RCC 7860 (cell line): Measurements from ENCODE around the gene MON1A.
"Not testable (repeated sequence)": the region's sequence is repeated elsewhere in the genome, so short reads cannot be mapped to it uniquely, and the experiment has no call there.

Source experiments
- DNase-seq: peaks from one replicate; pipeline ENCODE4 v3.0.0-alpha.2; 2015; ENCODE audit warnings: low spot score
- FAIRE-seq: peaks from 2 replicates; lab custom pipeline; 2012; peaks lifted over from hg19 to GRCh38; lab: Jason Lieb, UNC

Gene MON1A

GRCh38 chr3:49929291-49930167 is at the start of gene MON1A:
Gene MON1A (minus strand): TSS chr3:49929811. CDS start chr3:49913346, 16,465 bp downstream.
- FAIRE-seq (no peak), DNase-seq (peak; percentile 70)

- FAIRE-seq (no peak), DNase-seq (no peak)
Measured at GRCh38 chr3:49976942-49977341, 47.3 kb upstream of the MON1A start.

- DNase-seq (no peak), FAIRE-seq (no peak)
Measured at GRCh38 chr3:49972656-49973055, 43.0 kb upstream of the MON1A start.

- FAIRE-seq: no peak
- no peak for DNase-seq
Measured at GRCh38 chr3:49968346-49968745, 38.7 kb upstream of the MON1A start.

- FAIRE-seq (no peak), DNase-seq (no peak)
Measured at GRCh38 chr3:49967291-49967690, 37.7 kb upstream of the MON1A start.

GRCh38 chr3:49966233-49966942 is 36.8 kb upstream of the MON1A start:
- peak; percentile 20 for DNase-seq
- no peak for FAIRE-seq

GRCh38 chr3:49955636-49956035 is 26.0 kb upstream of the MON1A start:
- DNase-seq (no peak), FAIRE-seq (no peak)

- DNase-seq: no peak
- no peak for FAIRE-seq
Measured at GRCh38 chr3:49952924-49953323, 23.3 kb upstream of the MON1A start.

GRCh38 chr3:49942651-49943050 is 13.0 kb upstream of the MON1A start:
- DNase-seq: no peak
- FAIRE-seq: no peak

GRCh38 chr3:49940667-49941249 is 11.1 kb upstream of the MON1A start:
- no peak for DNase-seq
- FAIRE-seq: no peak

- FAIRE-seq: peak; percentile 78
- DNase-seq: peak; percentile 91
Measured at GRCh38 chr3:49939858-49940666, 10.5 kb upstream of the MON1A start, which contains the start of gene RBM6. Gene RBM6 (plus strand): TSS chr3:49940150. CDS start chr3:49962642, 22,492 bp downstream.

- no peak for FAIRE-seq
- DNase-seq: no peak
Measured at GRCh38 chr3:49937090-49937489, 7.5 kb upstream of the MON1A start.

- FAIRE-seq, DNase-seq: not testable (repeated sequence)
Measured at GRCh38 chr3:49932281-49932680, 2.7 kb upstream of the MON1A start.

GRCh38 chr3:49930922-49931321 is 1.3 kb upstream of the MON1A start:
- DNase-seq (peak; percentile 9), FAIRE-seq (no peak)

GRCh38 chr3:49930168-49930690 is 618 bp upstream of the MON1A start:
- no peak for DNase-seq
- FAIRE-seq: no peak

- FAIRE-seq: no peak
- DNase-seq: no peak
Measured at GRCh38 chr3:49928481-49929017, 1.1 kb downstream of the MON1A start.

- DNase-seq: no peak
- FAIRE-seq: no peak
Measured at GRCh38 chr3:49927798-49928197, 1.8 kb downstream of the MON1A start.

- DNase-seq (no peak), FAIRE-seq (no peak)
Measured at GRCh38 chr3:49926117-49926728, 3.4 kb downstream of the MON1A start.

GRCh38 chr3:49925485-49925884 is 4.1 kb downstream of the MON1A start:
- no peak for DNase-seq
- FAIRE-seq: no peak

GRCh38 chr3:49924683-49925082 is 4.9 kb downstream of the MON1A start:
- FAIRE-seq (no peak), DNase-seq (peak; percentile 52)
